Breast epithelium (tissue), 4 donors: Measurements from ENCODE around the gene FASN. TPM values are rescaled to one million over a fixed set of nuclear protein-coding genes. Genes with fewer than 3 reads are reported as not detected.

Experiments used
- DNase-seq, 2 donors: peaks; one replicate each; pipeline ENCODE4 v3.0.0-alpha.2; 2019; ENCODE audit warnings: low spot score in 2 of 2
- H3K27ac ChIP-seq, 2 donors: fragments of 200-600 bp; sonication (generic) in 1 of 2; one replicate each; pipeline ENCODE4 v1.5.1; 2016 to 2019; ENCODE audit warnings: mild to moderate bottlenecking in 1 of 2
- H3K27me3 ChIP-seq, 2 donors: fragments of 200-600 bp; sonication (generic) in 1 of 2; one replicate each; pipeline versions ENCODE4 v1.5.1 to v1.6.0; 2017 to 2019; ENCODE audit warnings: control low read depth in 1 of 2, mild to moderate bottlenecking in 1 of 2
- H3K36me3 ChIP-seq: fragments of 200-600 bp; one replicate; pipeline ENCODE4 v1.5.1; 2019
- H3K4me1 ChIP-seq, 2 donors: fragments of 200-600 bp; sonication (generic); one replicate each; pipeline ENCODE4 v1.5.1; 2016 to 2019; ENCODE audit warnings: control low read depth in 1 of 2
- H3K4me3 ChIP-seq, 3 donors: fragments of 200-600 bp; sonication (generic); 1 replicate in 2 of 3; 2 replicates in 1 of 3; pipeline ENCODE4 v1.5.1; 2016 to 2019; ENCODE audit warnings: mild to moderate bottlenecking in 3 of 3, moderate library complexity in 2 of 3
- H3K9me3 ChIP-seq, 2 donors: fragments of 200-600 bp; sonication (generic) in 1 of 2; one replicate each; pipeline ENCODE4 v1.5.1; 2016 to 2019; ENCODE audit warnings: control low read depth in 1 of 2
- POLR2A ChIP-seq: fragments of 450-650 bp; IDR thresholded peaks from one replicate; pipeline ENCODE4 v1.6.1; 2016; ENCODE audit warnings: antibody characterized with exemption, mild to moderate bottlenecking, moderate library complexity
- POLR2AphosphoS5 ChIP-seq, 3 donors: sonication (generic); formaldehyde crosslinking; IDR thresholded peaks; one replicate each; pipeline ENCODE4 v1.6.1; 2017; ENCODE audit warnings: antibody characterized with exemption in 3 of 3
- intact Hi-C: fragments of 100-400 bp; cut with DNase I; formaldehyde crosslinking; loops from one replicate; pipeline ENCODE4 v1.15.1; 2023; ENCODE audit warnings: low total_unique reads
- total RNA-seq, 3 donors: library from RNA; depleted of rRNA; stranded (reverse); fragments of >200 nt; gene quantifications; one replicate each; pipeline ENCODE4 v1.1.0, GENCODE V29; 2016
- TF ChIP-seq, protein P1 (sequence below), 3 donors: fragments of 450-650 bp; IDR thresholded peaks; one replicate each; pipeline ENCODE4 v1.5.1; 2016 to 2017; ENCODE audit warnings: antibody characterized with exemption in 3 of 3, mild to moderate bottlenecking in 3 of 3, moderate library complexity in 3 of 3

The FASN gene
- total RNA-seq, 3 donors from 2014 or later, result 95.4 to 590 (median 98.6) TPM

DNA sequence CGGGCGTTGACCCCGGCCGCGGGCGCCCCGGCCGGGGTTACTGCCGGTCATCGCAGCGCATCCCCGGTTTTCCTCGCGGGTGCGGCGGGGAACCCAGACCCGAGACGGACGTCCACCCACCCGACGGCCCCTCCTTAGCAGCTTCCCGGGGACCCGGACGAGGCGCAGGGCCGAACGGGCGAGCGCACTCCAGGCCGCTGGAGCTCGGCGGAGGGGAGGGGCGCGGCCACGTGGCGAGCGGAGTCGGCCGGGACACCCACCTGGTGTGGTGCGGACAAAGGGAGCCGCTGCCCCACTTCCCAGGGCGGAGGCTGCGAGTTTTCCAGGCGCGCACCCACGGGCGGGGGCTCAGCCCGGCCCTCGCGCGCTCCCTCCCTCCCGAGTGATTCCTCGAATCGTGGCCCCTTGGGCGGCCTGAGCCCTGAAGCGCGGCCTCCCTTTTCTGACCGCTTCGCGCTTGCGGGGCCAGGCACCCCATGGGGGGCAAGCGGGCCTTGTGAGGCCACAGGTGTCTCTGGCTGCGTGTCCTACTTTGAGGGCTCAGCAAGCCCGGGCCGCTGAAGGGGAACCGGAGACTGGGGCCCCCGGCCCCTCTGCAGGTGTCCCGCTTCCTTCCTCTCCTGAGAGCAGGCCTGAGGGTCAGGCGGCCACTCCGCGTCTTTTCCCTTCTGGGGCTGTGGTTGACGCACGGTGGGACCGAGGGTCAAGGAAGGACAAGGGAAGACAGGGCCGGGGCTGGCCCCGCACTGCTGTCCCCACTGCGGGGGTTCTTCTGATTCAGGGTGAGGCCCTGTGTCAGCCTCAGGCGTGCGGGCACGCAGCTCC, 1.1 kb upstream of the FASN start:
- no peaks in the 10 kb centered on the region for H3K27me3 ChIP-seq

DNA sequence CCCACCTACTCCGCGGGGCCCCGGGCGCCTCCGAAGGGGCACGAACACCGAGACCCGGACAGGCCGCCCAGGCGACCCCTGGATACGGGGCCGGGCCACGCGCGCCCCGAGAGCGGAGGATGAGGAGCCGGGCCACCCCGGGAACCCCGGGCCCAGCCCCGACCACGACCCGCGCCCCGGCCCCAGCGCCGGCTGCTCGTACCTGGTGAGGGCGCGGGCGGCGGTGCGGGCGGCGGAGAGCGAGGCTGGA, 192 bp downstream of the FASN start:
- no peaks in the 10 kb centered on the region for H3K27me3 ChIP-seq
- H3K36me3 ChIP-seq, result no peaks in the 10 kb centered on the region
- H3K4me3 ChIP-seq, result peak overlapping the region; percentile 68 to 88 (median 76)
- H3K27ac ChIP-seq, result peak overlapping the region; percentile 95 to 96
- H3K9me3 ChIP-seq, result no peaks in the 10 kb centered on the region
- no peak for DNase-seq
- TF ChIP-seq POLR2A, result no peak
- TF ChIP-seq POLR2AphosphoS5 (IDR thresholded peaks at IDR 0.05), result peak in 1 of 3 donors; percentile 1
- intact Hi-C loops, result no loop called here
- H3K4me1 ChIP-seq, result peaks cover 26 to 38% of the 10 kb centered on the region in 2 donors

More for the DNA sequence above, 1.1 kb upstream of the FASN start:
- TF ChIP-seq POLR2AphosphoS5 (IDR thresholded peaks at IDR 0.05) (peak in 1 of 3 donors; percentile 22), POLR2A (no peak)
- H3K27ac ChIP-seq, result peak overlapping the region; percentile 95 to 96
- no peaks in the 10 kb centered on the region for H3K9me3 ChIP-seq
- no peak for DNase-seq
- peak overlapping the region; percentile 68 to 88 (median 76) for H3K4me3 ChIP-seq
- peaks cover 30 to 46% of the 10 kb centered on the region in 2 donors for H3K4me1 ChIP-seq
- intact Hi-C loops, result no loop called here
- no peaks in the 10 kb centered on the region for H3K36me3 ChIP-seq

DNA sequence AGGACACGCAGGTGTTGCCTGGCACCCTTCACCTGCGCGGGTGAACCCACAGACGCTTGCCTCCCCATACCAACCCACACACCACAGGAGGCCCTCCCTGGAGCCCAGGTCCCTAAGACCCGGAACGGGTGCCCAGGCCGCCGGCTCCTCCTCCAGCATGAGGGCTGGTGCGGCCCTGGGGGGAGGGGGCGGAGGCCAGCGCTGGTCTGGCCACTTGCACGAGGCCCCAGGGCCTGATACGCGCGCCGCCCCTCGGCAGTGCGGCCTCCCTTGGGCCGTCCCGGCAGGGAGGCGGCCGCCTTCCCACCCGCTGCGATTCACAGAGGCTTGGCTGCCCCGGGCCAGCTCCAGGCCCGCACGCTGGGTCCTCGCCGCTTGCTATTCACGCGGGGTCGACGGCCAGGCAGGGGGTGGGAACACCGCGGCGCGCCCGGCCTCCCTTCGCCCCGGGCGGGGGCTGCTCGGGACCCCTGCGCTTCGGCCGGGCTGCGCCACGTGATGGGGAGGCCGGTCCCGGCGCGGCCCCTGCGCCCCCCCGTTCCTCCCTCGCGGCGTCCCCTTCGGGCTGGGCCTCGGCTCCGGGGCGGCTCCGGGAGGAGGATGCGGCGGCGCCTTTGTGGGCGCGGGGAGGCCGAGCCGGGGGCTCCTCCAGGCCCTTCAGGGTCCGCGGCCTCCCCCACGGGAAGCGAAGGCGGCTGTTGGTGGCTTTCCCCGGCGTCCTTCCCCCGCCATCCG, 685 bp downstream of the FASN start:
- TF ChIP-seq POLR2A (no peak), POLR2AphosphoS5 (IDR thresholded peaks at IDR 0.05) (peak in 1 of 3 donors; percentile 33)
- TF ChIP-seq, protein P1, sequence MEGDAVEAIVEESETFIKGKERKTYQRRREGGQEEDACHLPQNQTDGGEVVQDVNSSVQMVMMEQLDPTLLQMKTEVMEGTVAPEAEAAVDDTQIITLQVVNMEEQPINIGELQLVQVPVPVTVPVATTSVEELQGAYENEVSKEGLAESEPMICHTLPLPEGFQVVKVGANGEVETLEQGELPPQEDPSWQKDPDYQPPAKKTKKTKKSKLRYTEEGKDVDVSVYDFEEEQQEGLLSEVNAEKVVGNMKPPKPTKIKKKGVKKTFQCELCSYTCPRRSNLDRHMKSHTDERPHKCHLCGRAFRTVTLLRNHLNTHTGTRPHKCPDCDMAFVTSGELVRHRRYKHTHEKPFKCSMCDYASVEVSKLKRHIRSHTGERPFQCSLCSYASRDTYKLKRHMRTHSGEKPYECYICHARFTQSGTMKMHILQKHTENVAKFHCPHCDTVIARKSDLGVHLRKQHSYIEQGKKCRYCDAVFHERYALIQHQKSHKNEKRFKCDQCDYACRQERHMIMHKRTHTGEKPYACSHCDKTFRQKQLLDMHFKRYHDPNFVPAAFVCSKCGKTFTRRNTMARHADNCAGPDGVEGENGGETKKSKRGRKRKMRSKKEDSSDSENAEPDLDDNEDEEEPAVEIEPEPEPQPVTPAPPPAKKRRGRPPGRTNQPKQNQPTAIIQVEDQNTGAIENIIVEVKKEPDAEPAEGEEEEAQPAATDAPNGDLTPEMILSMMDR (IDR thresholded peaks at IDR 0.05), result no peak
- peak overlapping the region; percentile 68 to 88 (median 76) for H3K4me3 ChIP-seq
- peak overlapping the region; percentile 95 to 96 for H3K27ac ChIP-seq
- peaks cover 26 to 38% of the 10 kb centered on the region in 2 donors for H3K4me1 ChIP-seq
- no peaks in the 10 kb centered on the region for H3K36me3 ChIP-seq
- intact Hi-C loops, result no loop called here
- no peak for DNase-seq
- H3K27me3 ChIP-seq, result no peaks in the 10 kb centered on the region
- no peaks in the 10 kb centered on the region for H3K9me3 ChIP-seq

DNA sequence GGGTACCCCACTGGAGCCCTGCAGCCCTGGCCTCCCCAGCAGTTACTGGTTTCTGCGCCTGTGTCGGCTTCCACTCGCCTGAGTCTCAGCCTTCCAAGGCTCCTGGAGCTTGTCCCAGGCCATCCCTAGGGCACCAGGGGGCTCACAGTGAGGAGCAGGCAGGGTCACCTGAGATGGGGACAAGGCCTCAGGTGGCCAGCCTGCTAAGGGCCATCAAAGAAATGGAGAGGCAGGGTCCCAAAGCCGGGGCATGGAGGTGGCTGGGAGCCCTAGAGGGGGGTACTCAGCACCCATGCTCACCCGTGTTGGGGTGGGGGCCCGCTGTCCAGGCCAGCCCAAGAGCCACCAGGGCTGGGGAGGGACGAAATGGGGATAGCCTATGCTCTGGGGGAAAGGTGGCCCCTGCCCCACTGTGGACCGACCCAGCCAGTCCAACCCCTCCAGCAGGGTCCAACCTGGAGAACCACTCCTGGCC, 1.3 kb downstream of the FASN start:
- Histone ChIP-seq H3K9me3 (no peaks in the 10 kb centered on the region), H3K27me3 (no peaks in the 10 kb centered on the region), H3K27ac (peak overlapping the region; percentile 95 to 96), H3K4me1 (peaks cover 25 to 36% of the 10 kb centered on the region in 2 donors), H3K4me3 (peak overlapping the region; percentile 68 to 88 (median 76)), H3K36me3 (no peaks in the 10 kb centered on the region)
- intact Hi-C loops, result no loop called here
- TF ChIP-seq POLR2A (no peak), POLR2AphosphoS5 (IDR thresholded peaks at IDR 0.05) (no peak)
- TF ChIP-seq, protein P1 (IDR thresholded peaks at IDR 0.05), result no peak
- no peak for DNase-seq

DNA sequence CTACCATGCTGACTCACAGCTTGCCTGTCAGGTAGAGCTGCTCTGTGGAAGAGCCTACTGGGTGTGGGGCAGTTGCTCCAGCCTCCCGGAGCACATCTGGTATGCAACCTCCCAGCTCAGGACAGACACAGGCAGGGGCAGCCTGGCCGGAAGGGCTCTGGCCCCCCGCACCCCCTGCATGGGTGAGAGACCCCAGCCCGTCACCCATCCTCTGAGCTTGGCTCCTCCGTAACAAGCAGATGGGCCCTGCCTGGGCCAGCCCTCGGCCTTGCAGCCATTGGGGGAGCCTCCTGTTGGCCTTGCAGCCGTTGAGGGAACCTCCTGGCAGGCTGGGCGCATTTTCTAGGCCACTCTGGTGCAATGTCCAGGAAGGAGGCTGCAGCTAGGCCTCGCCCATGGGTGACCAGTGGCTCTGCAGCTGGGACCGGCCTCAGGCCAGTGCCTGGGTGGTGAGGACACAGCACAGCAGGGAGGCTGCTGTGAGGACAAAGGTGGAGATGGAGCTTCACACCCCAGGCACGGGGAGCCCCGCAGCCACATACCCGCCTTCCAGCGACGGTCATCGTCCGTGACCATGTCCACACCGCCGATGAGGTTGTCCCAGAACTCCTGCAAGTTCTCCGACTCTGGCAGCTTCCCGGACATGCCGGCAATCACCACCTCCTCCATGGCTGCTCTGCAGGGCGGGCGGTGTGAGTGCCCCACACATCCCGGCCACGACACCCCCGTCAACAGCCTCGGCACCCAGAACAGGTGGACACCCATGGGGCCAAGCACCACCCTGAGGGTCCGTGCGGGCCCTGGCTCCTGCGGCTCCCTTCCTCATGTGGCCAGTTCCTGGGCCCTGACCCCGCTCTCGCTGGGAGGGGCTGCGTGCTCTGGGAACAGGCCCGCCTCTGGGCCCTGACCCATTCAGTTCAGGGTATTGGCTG, 2.0 kb downstream of the FASN start:
- Histone ChIP-seq H3K36me3 (peaks cover 1% of the 10 kb centered on the region), H3K27me3 (no peaks in the 10 kb centered on the region), H3K27ac (peak overlapping the region in 1 of 2 donors; percentile 95), H3K4me1 (peaks cover 18 to 29% of the 10 kb centered on the region in 2 donors), H3K9me3 (no peaks in the 10 kb centered on the region), H3K4me3 (peak overlapping the region; percentile 68 to 88 (median 76))
- TF ChIP-seq POLR2A, result no peak
- no peak for TF ChIP-seq POLR2AphosphoS5 (IDR thresholded peaks at IDR 0.05)
- TF ChIP-seq, protein P1 (IDR thresholded peaks at IDR 0.05), result no peak
- intact Hi-C loops, result no loop called here
- no peak for DNase-seq
